ENCODE data around the gene KISS1R. TPM values are rescaled to one million over a fixed set of nuclear protein-coding genes. Genes with fewer than 3 reads are reported as not detected.
A peak's percentile ranks its signal among the peaks of the same experiment; 100 is the strongest.

KISS1R gene
- total RNA-seq (not detected), polyA plus RNA-seq (ENCODE audit: insufficient read depth in 1 of 8, insufficient read length in 8 of 8, low replicate concordance in 1 of 8) (not detected)
- long read RNA-seq, donor 1, result 0 reads
- long read RNA-seq, donor 2, result 0 reads
- long read RNA-seq, donor 3, result 0 reads
- long read RNA-seq, donor 4, result 0 reads
- long read RNA-seq, donor 5, result 0 reads
- long read RNA-seq, donor 6, result 0 reads
- long read RNA-seq, donor 7, result 0 reads
- long read RNA-seq, donor 8, result 0 reads
- long read RNA-seq, donor 9, result 0 reads
- long read RNA-seq, donor 10, result 0 reads
- long read RNA-seq, donor 11, result 0 reads

DNA sequence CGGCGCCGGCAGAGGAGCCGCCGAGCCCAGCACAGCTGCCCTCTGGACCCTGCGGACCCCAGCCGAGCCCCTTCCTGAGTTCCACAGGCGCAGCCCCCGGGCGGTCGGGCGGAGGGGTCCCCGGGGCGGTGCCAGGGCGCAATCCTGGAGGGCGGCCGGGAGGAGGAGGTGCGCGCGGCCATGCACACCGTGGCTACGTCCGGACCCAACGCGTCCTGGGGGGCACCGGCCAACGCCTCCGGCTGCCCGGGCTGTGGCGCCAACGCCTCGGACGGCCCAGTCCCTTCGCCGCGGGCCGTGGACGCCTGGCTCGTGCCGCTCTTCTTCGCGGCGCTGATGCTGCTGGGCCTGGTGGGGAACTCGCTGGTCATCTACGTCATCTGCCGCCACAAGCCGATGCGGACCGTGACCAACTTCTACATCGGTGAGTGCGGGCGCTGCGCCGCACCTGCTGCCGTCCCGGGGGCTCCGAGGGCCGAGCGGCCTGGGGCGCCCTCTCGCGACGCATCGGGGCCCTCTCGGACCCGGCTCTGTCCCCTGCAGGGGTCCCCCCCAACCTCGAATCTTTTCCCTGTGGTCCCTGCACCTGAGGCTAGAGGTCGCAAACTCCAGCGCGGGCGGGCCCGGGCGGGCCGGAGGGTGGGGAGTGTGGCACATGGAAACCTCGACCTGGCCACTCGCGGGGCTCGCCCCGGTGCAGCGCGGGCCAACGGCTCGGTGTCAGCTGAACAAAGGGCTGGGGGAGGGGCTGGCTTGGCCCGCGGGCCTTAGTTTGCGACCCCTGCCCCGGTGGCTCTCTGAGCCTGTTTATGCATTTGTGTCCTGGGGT lies at the start of gene KISS1R:
Gene KISS1R, plus strand, starts transcription at position 11 of the 829 bp plus-strand sequence. Its CDS starts 170 bp downstream, at position 181.
- DNase-seq, result no peak
- H3K4me3 ChIP-seq (ENCODE audit: low read length), result no peak within 1 kb of the TSS
- H3K36me3 ChIP-seq (ENCODE audit: control insufficient read depth, insufficient read depth, low read length), result no peaks in the 10 kb centered on the region
- H3K9me3 ChIP-seq (replicated peaks; ENCODE audit: control insufficient read depth, low read depth, low read length), result no peaks in the 10 kb centered on the region
- H3K4me1 ChIP-seq (ENCODE audit: control insufficient read depth, insufficient read depth, low read length), result peaks cover 32% of the 10 kb centered on the region
- under 1% methylated on average over 86 of the region's 87 CpGs for WGBS (ENCODE audit: insufficient coverage)
- H3K27me3 ChIP-seq (ENCODE audit: control insufficient read depth, insufficient read depth, low read length), result peaks cover 62% of the 10 kb centered on the region
- no peak within 1 kb of the TSS for H3K27ac ChIP-seq (ENCODE audit: low read length)

DNA sequence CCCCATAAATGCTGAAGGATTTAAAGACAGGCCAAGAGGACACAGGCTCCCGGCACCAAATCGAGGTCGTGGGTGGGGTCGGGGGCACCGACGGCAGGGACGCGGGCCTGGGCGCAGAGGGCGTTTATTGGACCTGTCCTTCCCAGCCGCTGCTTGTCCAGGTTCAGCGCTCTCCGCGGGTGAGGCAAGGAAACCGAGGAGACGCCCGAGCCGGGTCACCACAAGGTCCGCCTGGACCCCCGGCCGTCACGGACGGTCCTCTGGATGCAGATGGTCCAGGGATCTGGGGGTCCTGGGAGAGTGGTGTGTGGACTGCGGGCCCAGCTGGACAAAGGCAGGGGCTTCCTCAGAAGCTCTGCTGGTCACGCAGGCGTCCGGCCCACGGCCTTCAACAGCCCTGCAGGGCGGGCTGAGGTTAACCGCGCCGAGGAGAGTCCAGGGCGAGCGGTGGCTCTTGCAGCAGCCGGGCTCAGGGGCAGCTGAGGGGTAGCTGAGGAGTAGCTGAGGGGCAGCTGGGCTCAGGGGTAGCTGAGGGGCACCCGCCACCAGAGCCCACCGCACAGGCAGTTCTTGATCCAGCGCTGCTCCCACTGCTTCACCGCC lies 49.2 kb upstream of the KISS1R start:
- Histone ChIP-seq H3K36me3 (ENCODE audit: control insufficient read depth, insufficient read depth, low read length) (peaks cover 49% of the 10 kb centered on the region), H3K4me1 (ENCODE audit: control insufficient read depth, insufficient read depth, low read length) (peaks cover 20% of the 10 kb centered on the region), H3K4me3 (ENCODE audit: low read length) (no peak overlapping the region), H3K9me3 (replicated peaks; ENCODE audit: control insufficient read depth, low read depth, low read length) (no peaks in the 10 kb centered on the region), H3K27me3 (ENCODE audit: control insufficient read depth, insufficient read depth, low read length) (peaks cover 8% of the 10 kb centered on the region), H3K27ac (ENCODE audit: low read length) (no peak overlapping the region)
- no peak for DNase-seq
- 92% methylated on average over 39 of the region's 39 CpGs for WGBS (ENCODE audit: insufficient coverage)

DNA sequence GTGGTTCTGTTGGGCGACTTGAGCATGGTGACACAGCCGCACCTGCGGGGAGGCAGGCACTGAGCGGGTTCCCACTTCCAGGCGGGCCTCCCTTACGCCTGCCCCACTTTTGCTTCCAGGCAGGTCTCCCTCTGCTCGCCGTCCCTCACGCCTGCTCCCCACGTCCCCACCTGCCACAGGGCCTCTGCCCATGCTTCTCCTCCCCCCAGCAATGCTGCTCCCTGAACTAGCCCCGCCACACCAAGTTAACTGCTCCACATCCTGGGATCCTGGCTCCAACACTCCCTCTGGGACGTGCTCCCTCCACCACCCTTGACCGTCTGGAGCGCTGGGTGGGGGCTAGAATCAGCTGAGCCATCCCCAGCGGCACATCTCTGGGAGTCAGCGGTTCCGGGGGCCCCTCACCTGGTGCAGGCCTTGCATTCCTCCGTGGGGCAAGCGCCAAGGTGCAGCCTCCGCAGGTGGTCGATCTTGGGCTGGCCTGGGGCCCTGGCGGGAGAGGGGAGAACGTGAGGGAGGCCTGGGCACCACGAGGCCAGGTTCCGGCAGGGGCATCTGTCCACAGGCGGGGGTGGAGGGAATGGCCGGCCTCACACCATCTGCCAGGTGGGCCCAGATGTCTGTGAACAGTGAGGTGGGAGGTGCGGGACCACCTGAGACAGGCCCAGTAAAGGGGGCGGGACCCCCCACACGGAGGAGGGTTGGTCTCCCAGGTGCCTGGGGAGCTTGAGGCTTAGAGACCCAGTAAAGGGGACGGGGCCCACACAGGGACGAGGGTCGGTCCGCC lies 48.5 kb upstream of the KISS1R start:
- Histone ChIP-seq H3K27me3 (ENCODE audit: control insufficient read depth, insufficient read depth, low read length) (peaks cover 1% of the 10 kb centered on the region), H3K9me3 (replicated peaks; ENCODE audit: control insufficient read depth, low read depth, low read length) (no peaks in the 10 kb centered on the region), H3K4me3 (ENCODE audit: low read length) (no peak overlapping the region), H3K27ac (ENCODE audit: low read length) (peak overlapping the region; percentile 16), H3K36me3 (ENCODE audit: control insufficient read depth, insufficient read depth, low read length) (peaks cover 53% of the 10 kb centered on the region), H3K4me1 (ENCODE audit: control insufficient read depth, insufficient read depth, low read length) (peaks cover 20% of the 10 kb centered on the region)
- 89% methylated on average over 34 of the region's 34 CpGs for WGBS (ENCODE audit: insufficient coverage)
- DNase-seq, result no peak

DNA sequence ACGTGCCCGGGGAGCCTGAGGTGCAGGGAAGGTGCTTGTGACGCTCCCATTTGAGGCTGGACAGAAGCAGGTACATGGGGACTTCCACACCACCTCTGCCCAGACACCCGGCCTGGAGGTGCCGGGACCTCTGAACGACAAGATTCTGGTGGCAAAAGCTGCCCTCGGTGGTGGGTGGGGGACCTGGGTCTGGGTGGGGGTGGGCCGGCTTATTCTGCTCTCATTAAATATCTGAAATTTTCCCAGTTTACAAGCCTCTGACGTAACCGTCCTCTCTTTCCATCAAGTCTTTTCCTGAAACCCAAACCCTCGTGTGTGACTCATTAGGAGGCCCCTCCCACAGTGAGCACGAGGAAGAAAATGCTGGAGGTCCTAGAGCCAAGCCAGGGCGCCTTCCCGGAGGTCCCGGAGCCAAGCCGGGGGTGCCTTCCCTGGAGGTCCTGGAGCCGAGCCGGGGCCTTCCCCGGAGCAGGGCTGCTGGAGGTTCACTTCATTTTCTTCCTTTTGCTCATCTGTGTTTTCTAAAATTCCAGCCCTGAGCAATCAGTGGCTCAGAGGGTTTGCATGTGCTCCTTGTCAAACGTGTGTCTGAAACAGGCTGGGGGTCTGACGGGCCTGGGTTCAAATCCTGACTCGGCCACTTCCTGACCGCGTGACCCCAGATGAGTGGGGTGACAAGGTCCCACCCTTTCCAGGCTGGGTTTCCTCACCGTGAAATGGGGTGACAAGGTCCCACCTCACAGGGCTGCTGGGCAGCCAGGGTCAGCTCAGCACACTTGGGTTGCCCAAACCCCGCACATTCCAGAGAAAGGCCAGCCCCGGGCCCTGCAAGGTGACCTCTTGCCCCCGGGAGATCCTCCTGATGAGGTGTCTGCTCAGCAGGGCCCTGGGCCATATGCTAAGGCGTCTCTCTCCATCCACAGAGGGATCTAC lies 47.6 kb upstream of the KISS1R start:
- Histone ChIP-seq H3K36me3 (ENCODE audit: control insufficient read depth, insufficient read depth, low read length) (peaks cover 60% of the 10 kb centered on the region), H3K27me3 (ENCODE audit: control insufficient read depth, insufficient read depth, low read length) (no peaks in the 10 kb centered on the region), H3K4me3 (ENCODE audit: low read length) (no peak overlapping the region), H3K4me1 (ENCODE audit: control insufficient read depth, insufficient read depth, low read length) (peaks cover 20% of the 10 kb centered on the region), H3K27ac (ENCODE audit: low read length) (peak overlapping the region; percentile 71), H3K9me3 (replicated peaks; ENCODE audit: control insufficient read depth, low read depth, low read length) (no peaks in the 10 kb centered on the region)
- 50% methylated on average over 24 of the region's 29 CpGs for whole genome bisulfite sequencing (ENCODE audit: insufficient coverage)
- DNase-seq, result peak; percentile 93

DNA sequence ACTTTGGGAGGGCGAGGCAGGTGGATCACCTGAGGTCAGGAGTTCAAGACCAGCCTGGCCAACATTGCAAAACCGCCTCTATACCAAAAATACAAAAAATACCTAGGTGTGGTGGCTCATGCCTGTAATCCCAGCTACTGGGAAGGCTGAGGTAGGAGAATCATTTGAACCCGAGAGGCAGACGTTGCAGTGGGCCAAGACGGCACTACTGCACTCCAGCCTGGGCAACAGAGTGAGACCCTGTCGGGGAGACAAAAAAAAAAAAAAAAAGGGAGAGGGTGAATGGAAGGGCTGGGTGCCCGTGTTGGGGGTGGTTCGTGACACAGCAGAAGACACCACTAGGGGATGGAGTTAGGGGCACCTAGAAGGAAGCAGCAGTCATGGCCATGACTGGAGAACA lies 46.8 kb upstream of the KISS1R start:
- Histone ChIP-seq H3K36me3 (ENCODE audit: control insufficient read depth, insufficient read depth, low read length) (peaks cover 67% of the 10 kb centered on the region), H3K9me3 (replicated peaks; ENCODE audit: control insufficient read depth, low read depth, low read length) (no peaks in the 10 kb centered on the region), H3K27ac (ENCODE audit: low read length) (no peak overlapping the region), H3K4me1 (ENCODE audit: control insufficient read depth, insufficient read depth, low read length) (peaks cover 21% of the 10 kb centered on the region), H3K4me3 (ENCODE audit: low read length) (no peak overlapping the region), H3K27me3 (ENCODE audit: control insufficient read depth, insufficient read depth, low read length) (no peaks in the 10 kb centered on the region)
- DNase-seq, result no peak
- WGBS (ENCODE audit: insufficient coverage), result 84% methylated on average over 5 of the region's 8 CpGs

DNA sequence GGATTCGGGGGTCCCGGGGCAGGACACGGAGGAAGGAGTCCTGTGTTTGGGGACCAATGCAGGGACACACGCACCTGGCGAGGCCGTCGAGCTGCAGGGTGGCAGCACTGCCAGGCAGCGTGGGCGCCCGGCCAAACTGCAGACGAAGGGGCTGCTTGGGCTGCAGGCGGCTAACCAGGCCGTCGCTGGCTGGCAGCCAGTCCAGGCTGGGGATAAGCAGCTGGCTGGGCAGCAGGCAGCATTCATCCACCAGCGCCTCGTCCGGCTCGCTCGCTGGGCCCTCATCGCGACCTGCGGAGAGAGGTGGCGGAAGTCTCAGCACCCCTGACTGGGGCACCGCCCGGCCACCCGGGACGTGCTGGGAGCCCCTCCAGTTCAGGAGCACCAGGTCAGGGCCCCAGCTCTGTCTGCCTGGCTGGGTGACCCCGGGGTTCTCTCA lies 46.2 kb upstream of the KISS1R start:
- WGBS (ENCODE audit: insufficient coverage), result 64% methylated on average over 28 of the region's 28 CpGs
- DNase-seq, result peak; percentile 81

DNA sequence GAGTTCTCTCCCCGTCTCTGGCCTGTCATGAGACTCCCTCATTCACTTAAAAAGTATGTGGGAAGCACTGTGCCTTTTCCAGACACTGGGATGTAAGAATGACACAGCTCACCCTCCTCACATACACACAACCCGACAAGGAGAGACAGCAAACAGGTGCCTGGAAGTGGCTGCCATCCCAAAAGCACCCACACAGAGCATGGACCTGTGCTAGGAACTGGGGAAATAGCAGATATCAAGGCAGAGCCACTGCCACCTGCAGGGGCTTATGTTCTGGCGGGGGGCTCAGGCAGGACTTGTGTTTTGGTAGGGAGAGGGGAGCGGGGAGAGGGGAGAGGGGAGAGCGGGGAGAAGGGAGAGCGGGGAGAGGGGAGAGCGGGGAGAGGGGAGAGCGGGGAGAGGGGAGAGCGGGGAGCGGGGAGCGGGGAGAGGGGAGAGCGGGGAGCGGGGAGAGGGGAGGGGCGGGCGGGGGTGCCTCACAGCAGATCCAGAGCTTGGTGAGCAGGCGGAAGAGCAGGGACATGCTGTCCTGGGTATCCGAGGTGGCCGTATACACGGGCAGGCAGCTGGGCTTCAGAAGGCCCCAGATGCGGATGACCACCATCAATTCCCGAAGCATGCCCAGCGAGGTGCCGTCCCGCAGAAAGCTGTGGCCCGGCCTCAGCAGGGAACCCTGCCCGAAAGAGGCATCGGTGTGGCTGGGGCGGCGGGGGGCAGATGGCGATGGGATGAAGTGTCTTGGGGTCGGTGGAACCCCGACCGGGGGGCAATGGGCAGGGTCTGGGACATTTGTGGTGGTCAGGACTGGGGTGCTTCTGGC lies 45.5 kb upstream of the KISS1R start:
- WGBS (ENCODE audit: insufficient coverage), result 79% methylated on average over 18 of the region's 33 CpGs
- Histone ChIP-seq H3K4me1 (ENCODE audit: control insufficient read depth, insufficient read depth, low read length) (peaks cover 24% of the 10 kb centered on the region), H3K36me3 (ENCODE audit: control insufficient read depth, insufficient read depth, low read length) (peaks cover 80% of the 10 kb centered on the region), H3K4me3 (ENCODE audit: low read length) (no peak overlapping the region), H3K27me3 (ENCODE audit: control insufficient read depth, insufficient read depth, low read length) (no peaks in the 10 kb centered on the region), H3K27ac (ENCODE audit: low read length) (no peak overlapping the region), H3K9me3 (replicated peaks; ENCODE audit: control insufficient read depth, low read depth, low read length) (no peaks in the 10 kb centered on the region)
- no peak for DNase-seq

More for the DNA sequence above, 46.2 kb upstream of the KISS1R start:
- Histone ChIP-seq H3K27ac (ENCODE audit: low read length) (no peak overlapping the region), H3K36me3 (ENCODE audit: control insufficient read depth, insufficient read depth, low read length) (peaks cover 73% of the 10 kb centered on the region), H3K4me1 (ENCODE audit: control insufficient read depth, insufficient read depth, low read length) (peaks cover 24% of the 10 kb centered on the region), H3K4me3 (ENCODE audit: low read length) (no peak overlapping the region), H3K9me3 (replicated peaks; ENCODE audit: control insufficient read depth, low read depth, low read length) (no peaks in the 10 kb centered on the region), H3K27me3 (ENCODE audit: control insufficient read depth, insufficient read depth, low read length) (no peaks in the 10 kb centered on the region)

DNA sequence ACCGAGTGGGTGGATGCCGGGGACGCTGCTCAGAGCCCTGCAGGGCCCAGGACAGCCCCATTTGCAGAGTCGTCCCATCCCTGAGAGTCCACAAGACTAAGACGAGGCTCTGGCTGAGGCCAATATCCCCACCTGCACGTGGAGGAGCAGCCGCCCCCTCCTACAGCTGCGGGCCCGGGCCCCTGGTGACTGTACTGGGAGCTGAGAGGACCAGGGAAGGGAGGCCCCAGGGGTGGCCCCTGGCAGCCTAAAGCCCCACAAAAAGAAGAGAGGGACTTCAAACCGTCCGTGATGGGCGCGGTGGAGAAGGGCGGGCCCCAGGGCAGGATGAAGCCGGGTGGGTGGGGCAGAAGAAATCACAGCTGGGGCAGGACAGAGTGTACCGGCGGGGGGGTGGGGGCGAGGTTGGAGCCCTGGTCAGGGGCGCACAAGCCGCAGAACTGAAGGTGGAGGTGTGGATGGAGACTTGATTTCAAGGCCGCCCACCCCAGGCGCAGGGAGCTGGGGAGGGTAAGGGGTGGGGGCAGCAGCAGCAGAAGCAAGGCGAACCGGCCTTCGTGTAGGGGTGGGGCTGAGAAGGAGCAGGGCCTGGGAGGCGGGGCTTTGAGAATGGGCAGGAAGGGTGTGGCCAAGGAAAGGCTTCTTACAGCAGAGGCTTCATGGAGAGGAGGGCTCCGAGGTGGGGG lies 44.7 kb upstream of the KISS1R start:
- peaks cover 79% of the 10 kb centered on the region for H3K36me3 ChIP-seq (ENCODE audit: control insufficient read depth, insufficient read depth, low read length)
- WGBS (ENCODE audit: insufficient coverage), result 52% methylated on average over 18 of the region's 27 CpGs
- no peaks in the 10 kb centered on the region for H3K27me3 ChIP-seq (ENCODE audit: control insufficient read depth, insufficient read depth, low read length)
- no peak overlapping the region for H3K4me3 ChIP-seq (ENCODE audit: low read length)
- no peak overlapping the region for H3K27ac ChIP-seq (ENCODE audit: low read length)
- DNase-seq, result peak; percentile 69
- H3K9me3 ChIP-seq (replicated peaks; ENCODE audit: control insufficient read depth, low read depth, low read length), result no peaks in the 10 kb centered on the region
- H3K4me1 ChIP-seq (ENCODE audit: control insufficient read depth, insufficient read depth, low read length), result peaks cover 24% of the 10 kb centered on the region
